Activated T-cell treated with anti-CD3 and anti-CD28 coated beads, Interleukin-2, amount 50 U/mL, for 24 hours (primary cell): ENCODE results near the gene ALOX5.

Experiments
- DNase-seq: peaks from one replicate; pipeline ENCODE4 v3.0.0-alpha.2; 2020
- H3K27ac Mint-ChIP-seq: 2 replicates; pipeline ENCODE4 v1.8.0; 2020; ENCODE audit warnings: mild to moderate bottlenecking, mixed read lengths
- H3K27me3 Mint-ChIP-seq: 2 replicates; pipeline ENCODE4 v1.8.0; 2020; ENCODE audit warnings: mixed read lengths
- H3K36me3 Mint-ChIP-seq: 2 replicates; pipeline ENCODE4 v1.8.0; 2020; ENCODE audit warnings: low read depth, mixed read lengths
- H3K4me1 Mint-ChIP-seq: 2 replicates; pipeline ENCODE4 v1.8.0; 2020; ENCODE audit warnings: low read depth, mixed read lengths
- H3K4me3 Mint-ChIP-seq: 2 replicates; pipeline ENCODE4 v1.8.0; 2020; ENCODE audit warnings: mild to moderate bottlenecking, moderate library complexity, mixed read lengths
- H3K9me3 Mint-ChIP-seq: 2 replicates; pipeline ENCODE4 v1.8.0; 2020; ENCODE audit warnings: mixed read lengths

The ALOX5 gene

DNA sequence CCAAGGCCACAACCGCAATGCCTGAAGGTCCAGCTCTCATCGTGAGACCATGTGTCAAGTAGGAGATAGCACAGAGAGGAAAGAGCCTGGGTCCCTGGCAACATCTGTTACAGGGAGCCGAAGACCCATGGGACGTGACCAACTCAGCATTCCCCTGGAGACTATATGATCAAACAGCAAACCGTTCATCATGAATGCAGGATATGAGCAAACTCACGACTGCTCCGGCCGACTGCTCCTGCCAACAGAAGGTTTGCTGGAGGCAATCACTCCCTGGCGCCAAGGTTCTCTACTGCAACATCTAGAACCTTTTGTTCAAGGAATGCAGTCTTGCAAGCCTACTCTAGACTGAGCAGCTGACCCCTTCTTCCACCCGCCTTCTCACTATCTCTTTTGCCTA lies 114.3 kb downstream of the ALOX5 start:
- no peak overlapping the region for H3K27ac Mint-ChIP-seq
- no peaks in the 10 kb centered on the region for H3K4me1 Mint-ChIP-seq
- H3K4me3 Mint-ChIP-seq = no peak overlapping the region
- no peaks in the 10 kb centered on the region for H3K9me3 Mint-ChIP-seq
- peaks cover 53% of the 10 kb centered on the region for H3K36me3 Mint-ChIP-seq
- DNase-seq = no peak
- H3K27me3 Mint-ChIP-seq = no peaks in the 10 kb centered on the region

GRCh38 chr10:45490277-45490676 lies 116.3 kb downstream of the ALOX5 start:
- Mint-ChIP-seq H3K27ac (no peak overlapping the region), H3K36me3 (peaks cover 44% of the 10 kb centered on the region), H3K4me3 (no peak overlapping the region), H3K9me3 (peaks cover 5% of the 10 kb centered on the region), H3K27me3 (no peaks in the 10 kb centered on the region), H3K4me1 (peaks cover 6% of the 10 kb centered on the region)
- no peak for DNase-seq

DNA sequence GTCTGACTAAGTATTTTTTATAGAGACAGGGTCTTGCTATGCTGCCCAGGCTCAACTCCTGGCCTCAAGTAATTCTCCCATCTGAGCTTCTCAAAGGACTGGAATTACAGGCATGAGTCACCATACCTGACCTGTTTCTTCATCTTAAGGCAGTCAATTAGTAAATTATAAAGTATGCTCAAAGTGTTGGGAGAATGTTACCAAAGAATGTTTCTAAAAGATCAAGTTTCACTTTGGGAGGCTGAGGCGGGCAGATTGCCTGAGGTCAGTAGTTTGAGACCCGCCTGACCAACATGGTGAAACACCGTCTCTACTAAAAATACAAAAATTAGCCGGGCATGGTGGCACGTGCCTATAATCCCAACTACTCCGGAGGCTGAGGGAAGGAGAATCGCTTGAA lies 117.0 kb downstream of the ALOX5 start:
- no peak for DNase-seq
- Mint-ChIP-seq H3K27me3 (no peaks in the 10 kb centered on the region), H3K36me3 (peaks cover 40% of the 10 kb centered on the region), H3K4me3 (no peak overlapping the region), H3K4me1 (peaks cover 11% of the 10 kb centered on the region), H3K9me3 (peaks cover 9% of the 10 kb centered on the region), H3K27ac (no peak overlapping the region)
